ENCODE data around the gene COPB2. TPM values are rescaled to one million over a fixed set of nuclear protein-coding genes. Genes with fewer than 3 reads are reported as not detected.

Gene COPB2
- total RNA-seq, 1 experiment from 2014 or later = 95.8 TPM

DNA sequence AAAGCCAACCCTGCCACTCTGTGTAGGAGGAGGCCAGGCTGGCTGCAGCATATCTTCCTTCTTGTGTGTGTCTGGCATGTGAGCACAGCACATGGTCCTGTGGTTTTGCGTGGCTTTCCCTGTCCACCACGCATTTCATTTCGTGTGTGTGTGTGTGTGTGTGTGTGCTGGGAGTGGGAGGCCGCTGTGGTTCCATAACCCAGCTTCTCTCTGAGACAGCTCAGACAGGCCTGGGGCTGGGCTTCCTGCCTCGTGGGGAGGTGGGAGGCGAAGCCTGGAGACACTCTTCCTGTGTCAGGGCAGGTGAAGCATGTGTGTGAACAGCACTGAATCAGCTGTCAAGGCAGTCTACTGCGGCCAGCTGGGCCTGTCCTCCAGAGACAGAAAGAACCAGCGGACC lies 61.6 kb downstream of the COPB2 start:
- CTCF ChIA-PET = no interaction called here
- Histone ChIP-seq H3K9ac (ENCODE audit: low read length) (no peak overlapping the region), H3K4me3 (ENCODE audit: low read length) (no peak overlapping the region), H3K9me2 (replicated peaks; ENCODE audit: low read length) (no peaks in the 10 kb centered on the region), H3K36me3 (ENCODE audit: low read depth, low read length) (no peaks in the 10 kb centered on the region), H3K9me3 (ENCODE audit: low read length) (no peaks in the 10 kb centered on the region), H3K27me3 (ENCODE audit: low read length) (peaks cover 22% of the 10 kb centered on the region), H4K20me1 (ENCODE audit: low read length) (no peaks in the 10 kb centered on the region), H3K79me2 (ENCODE audit: low read length) (no peaks in the 10 kb centered on the region), H3K27ac (ENCODE audit: low read length) (no peak overlapping the region), H3K4me1 (ENCODE audit: insufficient read depth, low read length) (peaks cover 4% of the 10 kb centered on the region; the same call in 1 of the 2 replicates), H3F3A (ENCODE audit: low read length, unreplicated experiment) (no peaks in the 10 kb centered on the region), H2AFZ (ENCODE audit: low read length) (no peak overlapping the region), H3K4me2 (ENCODE audit: low read length) (no peak overlapping the region)
- ATAC-seq = no peak
- no TSS peak for BruUV-seq (replicated peaks)
- POLR2A ChIA-PET (ENCODE audit: unreplicated experiment) = no interaction called here
- TF ChIP-seq EZH2phosphoT487 (IDR thresholded peaks at IDR 0.05; ENCODE audit: borderline replicate concordance, low read length) = no peak
- TF ChIP-seq CTCF (conservative IDR thresholded peaks at IDR 0.05; ENCODE audit: low read depth, low read length) = no peak
- TF ChIP-seq EZH2 (IDR thresholded peaks at IDR 0.05; ENCODE audit: low read length, unreplicated experiment) = no peak
- no peak for DNase-seq
- intact Hi-C loops (cut with micrococcal nuclease) = loop anchor here (2.0 to 10.0 kb wide), 4 partner anchors 39 to 391 kb away; no protein-coding TSS in a partner anchor

DNA sequence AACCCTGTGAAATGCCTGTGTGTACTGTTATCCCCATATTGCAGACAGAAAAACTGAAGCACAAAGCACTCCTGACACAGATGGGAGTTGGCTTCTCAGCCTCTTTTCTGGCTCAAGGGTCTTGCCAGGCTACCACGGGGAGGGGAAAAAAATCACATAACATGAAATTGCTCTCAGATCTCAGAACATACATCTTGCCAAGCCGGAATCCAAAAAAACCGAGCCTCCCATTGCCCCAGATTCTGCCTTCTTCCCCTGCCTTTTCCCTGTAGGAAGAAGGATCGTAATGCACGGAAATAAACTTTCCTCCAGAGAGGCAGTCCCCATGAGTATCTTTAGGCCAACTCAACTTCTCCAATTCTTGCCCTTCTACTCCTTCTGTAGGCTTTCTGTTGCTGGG lies 62.2 kb downstream of the COPB2 start:
- TF ChIP-seq CTCF (conservative IDR thresholded peaks at IDR 0.05; ENCODE audit: low read depth, low read length) = no peak
- no peak for TF ChIP-seq EZH2phosphoT487 (IDR thresholded peaks at IDR 0.05; ENCODE audit: borderline replicate concordance, low read length)
- no peak for TF ChIP-seq EZH2 (IDR thresholded peaks at IDR 0.05; ENCODE audit: low read length, unreplicated experiment)

GRCh38 chr3:139326707-139327106 lies 62.7 kb downstream of the COPB2 start:
- intact Hi-C loops (cut with micrococcal nuclease) = loop anchor here (5.0 to 10.0 kb wide), 2 partner anchors 82 to 389 kb away; no protein-coding TSS in a partner anchor
- POLR2A ChIA-PET (ENCODE audit: unreplicated experiment) = no interaction called here
- TF ChIP-seq EZH2 (IDR thresholded peaks at IDR 0.05; ENCODE audit: low read length, unreplicated experiment) (no peak), EZH2phosphoT487 (IDR thresholded peaks at IDR 0.05; ENCODE audit: borderline replicate concordance, low read length) (no peak), CTCF (conservative IDR thresholded peaks at IDR 0.05; ENCODE audit: low read depth, low read length) (no peak)

More for the DNA sequence above, 62.2 kb downstream of the COPB2 start:
- Histone ChIP-seq H3K9me3 (ENCODE audit: low read length) (no peaks in the 10 kb centered on the region), H3K4me3 (ENCODE audit: low read length) (no peak overlapping the region), H3F3A (ENCODE audit: low read length, unreplicated experiment) (no peaks in the 10 kb centered on the region), H2AFZ (ENCODE audit: low read length) (no peak overlapping the region), H3K9ac (ENCODE audit: low read length) (no peak overlapping the region), H3K4me1 (ENCODE audit: insufficient read depth, low read length) (peaks cover 4% of the 10 kb centered on the region; the same call in 1 of the 2 replicates), H4K20me1 (ENCODE audit: low read length) (no peaks in the 10 kb centered on the region), H3K9me2 (replicated peaks; ENCODE audit: low read length) (no peaks in the 10 kb centered on the region), H3K27ac (ENCODE audit: low read length) (no peak overlapping the region), H3K79me2 (ENCODE audit: low read length) (no peaks in the 10 kb centered on the region), H3K4me2 (ENCODE audit: low read length) (no peak overlapping the region), H3K36me3 (ENCODE audit: low read depth, low read length) (no peaks in the 10 kb centered on the region), H3K27me3 (ENCODE audit: low read length) (peaks cover 17% of the 10 kb centered on the region; the same call in 1 of the 2 replicates)
- intact Hi-C loops (cut with micrococcal nuclease) = loop anchor here (5.0 to 10.0 kb wide), 2 partner anchors 82 to 390 kb away; no protein-coding TSS in a partner anchor
- BruUV-seq (replicated peaks) = no TSS peak
- DNase-seq (no peak), ATAC-seq (no peak)
- POLR2A ChIA-PET (ENCODE audit: unreplicated experiment) = no interaction called here
- CTCF ChIA-PET = no interaction called here

More at GRCh38 chr3:139326707-139327106, 62.7 kb downstream of the COPB2 start:
- Histone ChIP-seq H3K9me2 (replicated peaks; ENCODE audit: low read length) (no peaks in the 10 kb centered on the region), H3K27me3 (ENCODE audit: low read length) (peaks cover 12% of the 10 kb centered on the region; the same call in 1 of the 2 replicates), H3K9ac (ENCODE audit: low read length) (no peak overlapping the region), H3K36me3 (ENCODE audit: low read depth, low read length) (no peaks in the 10 kb centered on the region), H2AFZ (ENCODE audit: low read length) (no peak overlapping the region), H3F3A (ENCODE audit: low read length, unreplicated experiment) (no peaks in the 10 kb centered on the region), H3K4me2 (ENCODE audit: low read length) (no peak overlapping the region), H3K79me2 (ENCODE audit: low read length) (no peaks in the 10 kb centered on the region), H4K20me1 (ENCODE audit: low read length) (no peaks in the 10 kb centered on the region), H3K4me3 (ENCODE audit: low read length) (no peak overlapping the region), H3K4me1 (ENCODE audit: insufficient read depth, low read length) (peaks cover 4% of the 10 kb centered on the region; the same call in 1 of the 2 replicates), H3K27ac (ENCODE audit: low read length) (no peak overlapping the region), H3K9me3 (ENCODE audit: low read length) (no peaks in the 10 kb centered on the region)
- ATAC-seq (no peak), DNase-seq (no peak)
- CTCF ChIA-PET = no interaction called here
- no TSS peak for BruUV-seq (replicated peaks)

All from PC-3 (cell line).